KG1 (cell line): ENCODE results near the gene NEMF.
"Not testable (repeated sequence)": the region's sequence is repeated elsewhere in the genome, so short reads cannot be mapped to it uniquely, and the experiment has no call there.

Experiments used
- DNase-seq: peaks from one replicate; lab custom pipeline; 2025; lab: John Stamatoyannopoulos, UW

Gene NEMF

DNA sequence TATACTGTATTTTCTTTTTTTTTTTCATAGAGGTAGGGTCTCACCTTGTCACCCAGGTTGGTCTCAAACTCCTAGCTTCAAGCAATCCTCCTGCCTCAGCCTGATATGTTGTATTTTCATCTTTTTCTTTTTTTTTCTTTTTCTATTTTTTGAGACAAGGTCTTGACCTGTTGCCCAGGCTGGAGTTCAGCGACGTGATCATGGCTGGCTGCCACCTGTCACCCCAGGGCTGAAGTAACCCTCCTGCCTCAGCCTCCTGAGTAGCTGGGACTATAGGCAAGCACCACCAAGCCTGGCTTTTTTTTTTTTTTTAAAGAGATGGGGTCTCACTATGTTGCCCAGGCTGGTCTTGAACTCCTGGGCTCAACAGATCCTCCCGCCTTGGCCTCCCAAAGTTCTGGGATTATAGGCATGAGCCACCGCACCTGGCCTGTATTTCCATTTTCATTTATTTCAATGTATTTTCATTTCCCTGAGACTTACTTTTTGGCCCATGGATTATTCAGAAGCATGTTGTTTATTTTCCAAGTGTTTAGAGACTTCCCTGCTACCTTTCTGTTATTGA lies 24.1 kb upstream of the NEMF start:
- no peak for DNase-seq

DNA sequence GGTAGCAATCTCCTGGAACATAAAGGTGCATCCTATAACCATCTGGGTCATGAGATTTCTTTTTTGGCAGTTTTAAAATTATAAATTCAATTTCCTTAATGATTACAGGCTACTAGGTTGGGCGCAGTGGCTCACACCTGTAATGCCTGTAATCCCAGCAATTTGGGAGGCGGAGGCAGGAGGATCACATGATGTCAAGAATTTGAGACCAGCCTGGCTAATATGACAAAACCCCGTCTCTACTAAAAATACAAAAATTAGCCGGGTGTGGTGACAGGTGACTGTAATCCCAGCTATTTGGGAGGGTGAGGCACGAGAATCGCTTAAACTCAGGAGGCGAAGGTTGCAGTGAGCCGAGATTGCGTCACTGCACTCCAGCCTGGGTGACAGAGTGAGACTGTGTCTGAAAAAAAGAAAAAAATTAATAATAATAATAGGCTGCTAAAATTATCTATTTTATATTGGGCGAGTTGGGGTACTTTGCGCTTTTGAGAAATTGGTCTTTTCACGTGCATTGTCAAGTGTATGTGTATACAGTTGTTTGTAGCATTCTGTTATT lies 23.1 kb upstream of the NEMF start:
- no peak for DNase-seq

DNA sequence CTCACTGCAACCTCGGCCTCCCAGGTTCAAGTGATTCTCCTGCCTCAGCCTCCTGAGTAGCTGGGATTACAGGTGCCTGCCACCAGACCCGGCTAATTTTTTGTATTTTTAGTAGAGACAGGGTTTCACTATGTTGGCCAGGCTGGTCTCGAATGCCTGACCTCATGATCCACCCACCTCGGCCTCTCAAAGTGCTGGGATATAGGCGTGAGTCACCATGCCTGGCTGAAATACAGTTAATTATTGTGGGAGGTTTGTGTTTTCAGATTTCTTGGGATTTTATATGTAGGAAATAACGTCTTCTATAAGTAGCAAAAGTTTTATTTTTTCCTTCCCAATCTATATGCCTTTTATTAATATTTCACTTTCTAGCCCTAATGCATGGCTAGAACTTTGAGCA lies 21.0 kb upstream of the NEMF start:
- DNase-seq, result not testable (repeated sequence)

DNA sequence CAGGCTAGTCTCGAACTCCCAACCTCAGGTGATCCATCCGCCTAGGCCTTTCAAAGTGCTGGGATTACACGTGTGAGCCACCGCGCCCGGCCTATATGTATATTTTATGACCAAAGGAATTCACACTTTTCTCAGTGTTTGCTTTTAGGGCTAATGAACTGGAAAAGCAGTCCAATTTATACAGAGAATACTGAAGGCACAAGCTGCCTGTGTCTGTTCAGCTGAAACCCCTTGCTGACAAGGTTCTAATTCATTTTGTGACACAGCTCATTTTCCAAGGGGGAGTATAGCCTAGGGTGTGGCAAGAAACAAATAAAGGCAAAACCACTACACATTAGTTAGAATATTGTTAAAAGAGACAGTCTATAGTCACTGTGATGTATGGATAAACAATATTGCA lies 18.3 kb upstream of the NEMF start:
- DNase-seq, result no peak

DNA sequence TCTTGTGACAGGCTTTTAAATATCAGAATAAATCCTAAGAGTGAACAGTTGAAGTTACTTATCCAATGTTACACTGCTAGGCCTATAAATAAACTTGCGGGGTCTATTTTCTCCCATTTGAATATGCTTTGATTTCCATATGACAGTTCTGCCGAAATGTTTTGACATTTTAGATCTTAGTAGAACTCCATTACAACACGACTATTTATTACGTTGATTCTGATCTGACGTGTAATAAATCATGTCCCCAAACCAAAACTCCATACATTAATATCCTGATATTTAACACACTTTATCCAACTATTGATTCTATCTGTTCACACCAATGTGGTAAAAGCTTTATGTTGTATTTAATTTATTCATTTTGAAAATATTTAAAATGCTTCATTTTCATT lies 16.1 kb upstream of the NEMF start:
- no peak for DNase-seq

DNA sequence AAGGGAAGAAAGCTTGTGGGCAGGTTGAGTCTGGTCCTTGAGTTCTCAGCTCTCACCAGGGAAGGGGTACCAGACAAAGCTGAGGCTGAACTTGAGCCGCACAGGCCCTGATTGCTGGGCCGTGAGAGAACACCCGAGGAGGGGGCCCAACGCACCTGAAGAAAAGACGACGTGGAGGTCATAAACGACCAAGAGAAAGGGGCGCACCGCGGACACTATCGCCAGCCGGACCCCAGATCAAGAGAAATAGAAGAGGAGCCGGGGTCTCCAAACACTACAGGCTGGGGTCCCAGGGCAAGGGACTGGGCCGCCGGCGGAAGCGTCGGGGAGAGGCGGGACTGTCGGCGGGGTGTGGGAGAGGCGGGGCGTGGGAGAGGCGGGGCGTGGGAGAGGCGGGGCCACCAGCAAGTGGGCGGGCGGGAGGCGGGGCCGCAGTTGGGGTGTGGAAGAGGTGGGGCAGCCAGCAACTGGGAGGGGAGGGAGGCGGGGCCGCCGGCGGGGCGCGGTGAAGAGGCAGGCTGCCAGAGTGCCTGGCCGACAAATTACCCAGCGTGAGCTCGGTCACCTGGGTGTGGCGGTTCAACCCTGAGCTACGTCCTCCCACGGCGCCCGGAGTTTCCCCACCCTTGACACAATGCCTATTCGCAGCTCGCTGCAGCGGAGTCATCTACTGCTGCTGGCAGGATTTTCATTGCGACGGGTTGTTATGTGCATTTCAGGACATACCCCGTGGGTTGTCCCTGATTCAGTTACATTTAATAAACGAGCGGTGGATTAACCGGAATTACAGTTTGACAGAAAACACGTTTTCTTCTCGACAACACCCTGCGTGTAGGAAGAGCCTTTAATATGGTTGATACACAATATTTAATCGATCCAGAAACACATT lies 15.5 kb upstream of the NEMF start:
- DNase-seq, result peak; percentile 84

DNA sequence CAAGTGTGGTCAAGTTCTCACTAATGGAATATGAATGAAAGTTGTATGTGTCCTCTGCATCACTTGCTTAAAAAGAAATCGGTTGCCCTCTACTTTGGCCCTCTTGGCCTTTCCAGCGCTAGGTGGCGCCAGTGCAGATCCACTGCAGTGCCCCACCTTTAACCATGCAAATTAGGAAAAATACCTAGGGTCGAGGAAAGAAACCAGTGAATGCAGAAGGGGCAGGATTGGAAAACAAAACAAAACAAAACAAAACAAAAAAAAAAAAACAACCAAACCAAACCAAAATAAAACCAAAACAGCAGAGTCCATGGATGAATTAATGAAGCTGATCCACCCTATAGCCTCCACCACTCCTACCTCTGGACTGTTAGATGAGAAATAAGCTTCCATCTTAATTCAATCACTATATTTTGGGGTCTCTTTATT lies 12.9 kb upstream of the NEMF start:
- DNase-seq, result peak; percentile 67

DNA sequence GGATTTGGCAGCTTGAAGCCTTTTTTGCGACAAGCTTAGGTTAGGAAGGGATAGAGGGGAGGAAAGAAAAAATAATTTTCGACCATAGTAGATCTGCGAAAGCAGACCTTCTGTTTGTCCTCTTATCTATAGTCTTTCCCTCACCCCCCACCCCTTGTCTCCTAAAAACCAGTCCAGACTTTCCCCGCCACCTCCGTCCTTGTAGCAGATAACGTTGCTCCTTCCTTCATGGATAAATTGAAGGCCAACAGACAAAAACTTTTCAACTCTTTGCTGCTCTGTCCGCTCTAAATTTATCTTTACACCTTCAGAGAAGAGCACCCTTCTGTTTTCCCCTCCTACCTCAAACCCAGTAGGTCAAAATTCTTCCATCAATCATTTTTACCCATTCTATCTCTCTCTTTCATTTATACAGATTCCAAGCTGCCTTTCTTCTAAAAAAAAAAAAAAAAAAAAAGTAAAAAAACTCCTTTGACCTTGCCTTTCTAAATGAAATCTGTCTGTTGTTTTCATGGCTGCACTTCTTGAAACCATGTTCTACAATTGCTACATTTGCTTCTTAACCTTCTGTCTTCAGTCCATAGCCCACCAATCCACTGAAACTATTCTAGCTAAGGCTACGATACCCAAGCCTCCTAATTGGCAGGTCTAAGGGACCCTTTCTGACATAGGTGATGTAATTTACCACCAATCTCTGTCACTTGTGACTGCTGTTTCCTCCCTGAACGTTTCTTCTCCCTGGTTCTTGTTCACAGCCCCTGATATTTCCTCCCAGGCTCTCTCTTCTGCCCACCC lies 11.1 kb upstream of the NEMF start:
- DNase-seq, result no peak

DNA sequence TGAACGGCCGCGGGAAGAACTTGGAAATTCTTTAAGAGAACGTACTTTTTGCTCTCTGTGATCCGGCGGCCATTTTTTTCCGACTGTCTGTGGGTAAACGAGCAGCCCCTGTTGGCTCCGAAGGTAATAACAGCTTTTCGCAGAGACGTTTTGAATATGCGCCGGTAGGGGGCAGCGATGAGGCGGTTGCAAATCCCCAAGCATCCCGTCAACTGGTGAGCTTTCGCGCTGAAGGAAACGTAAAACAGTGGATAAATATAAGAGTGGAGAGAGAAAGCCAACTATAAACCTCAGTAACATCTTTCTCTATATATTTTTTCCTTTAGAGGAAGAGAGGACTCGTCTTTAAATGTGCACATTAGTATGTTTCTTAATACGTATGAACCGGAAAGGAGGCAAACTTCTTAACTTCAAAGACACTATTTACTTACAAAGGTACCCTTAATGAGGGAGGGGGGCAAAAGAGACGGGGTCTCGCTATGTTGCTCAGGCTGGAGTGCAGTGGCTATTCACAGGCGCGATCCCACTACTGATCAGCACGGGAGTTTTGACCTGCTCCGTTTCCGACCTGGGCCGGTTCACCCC lies 9.6 kb upstream of the NEMF start:
- peak; percentile 88 for DNase-seq

DNA sequence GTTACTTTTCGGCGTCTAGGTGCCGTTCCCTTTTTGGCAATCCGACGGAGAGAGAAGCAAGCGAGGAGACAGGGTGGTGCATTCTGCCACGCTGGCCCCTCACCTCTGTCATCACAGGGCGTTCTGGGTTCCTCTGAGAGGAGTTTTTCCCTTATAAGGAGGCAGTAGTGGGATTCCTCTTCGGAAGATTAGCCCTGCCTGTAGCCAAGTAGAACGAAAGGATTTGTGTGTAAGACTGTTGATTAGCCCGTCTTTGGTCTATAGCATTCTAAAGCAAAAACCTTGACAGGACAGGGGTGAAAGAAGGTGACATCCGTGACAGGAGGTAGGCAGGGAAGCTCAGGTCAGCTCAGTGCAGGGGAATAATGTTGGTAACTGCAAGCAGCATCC lies 9.1 kb upstream of the NEMF start:
- peak; percentile 88 for DNase-seq

DNA sequence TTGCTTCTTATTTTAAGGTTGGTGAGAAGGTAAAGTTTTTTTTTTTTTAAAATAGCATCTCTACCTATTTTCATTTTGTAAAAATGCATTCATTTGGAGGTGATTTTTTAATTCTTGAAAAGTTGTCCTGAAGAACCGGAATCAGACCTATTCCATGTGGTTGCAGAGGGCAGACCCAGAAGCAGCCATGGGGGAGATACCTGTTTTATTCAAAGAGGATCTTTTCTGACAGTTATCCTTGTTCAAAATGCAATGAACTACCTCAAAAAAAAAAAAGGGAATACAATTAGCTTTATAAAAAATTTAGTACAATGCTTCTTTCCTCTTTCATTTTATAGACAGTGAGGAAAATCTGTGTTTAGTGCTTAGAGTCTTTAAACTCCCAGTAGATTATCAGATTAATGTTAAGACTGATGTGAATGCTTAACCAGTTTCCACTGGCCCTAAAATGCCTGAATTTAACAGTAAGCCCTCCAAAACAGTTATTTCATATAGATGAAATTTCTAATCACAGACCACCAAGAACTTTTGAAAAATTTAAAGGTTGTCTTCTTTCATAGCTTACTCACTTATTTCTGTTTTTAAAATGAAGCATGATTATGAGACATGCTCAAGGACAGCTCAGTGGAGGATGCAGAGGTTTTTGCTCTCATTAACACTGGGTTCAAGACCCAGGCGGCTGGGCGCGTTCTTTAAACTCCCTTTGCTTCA lies 8.6 kb upstream of the NEMF start:
- no peak for DNase-seq

DNA sequence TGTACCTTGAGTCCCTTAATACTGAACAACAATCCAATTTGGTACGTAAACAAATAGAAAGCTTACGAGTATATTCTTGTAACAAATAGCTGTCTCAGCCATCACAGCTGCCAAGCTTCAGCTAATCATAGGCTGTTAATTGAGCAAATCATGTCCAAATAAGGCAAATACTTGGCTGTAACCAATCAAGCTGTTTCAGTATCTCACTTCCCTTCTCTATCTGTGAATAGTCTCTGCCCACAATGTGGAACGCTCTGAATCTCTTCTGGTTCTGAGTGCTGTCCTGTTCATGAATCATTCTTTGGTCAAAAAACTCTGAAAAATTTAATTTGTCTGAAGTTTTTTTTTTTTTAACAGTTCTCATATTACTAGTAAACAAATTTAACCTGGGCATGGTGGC lies 5.8 kb upstream of the NEMF start:
- DNase-seq, result no peak

DNA sequence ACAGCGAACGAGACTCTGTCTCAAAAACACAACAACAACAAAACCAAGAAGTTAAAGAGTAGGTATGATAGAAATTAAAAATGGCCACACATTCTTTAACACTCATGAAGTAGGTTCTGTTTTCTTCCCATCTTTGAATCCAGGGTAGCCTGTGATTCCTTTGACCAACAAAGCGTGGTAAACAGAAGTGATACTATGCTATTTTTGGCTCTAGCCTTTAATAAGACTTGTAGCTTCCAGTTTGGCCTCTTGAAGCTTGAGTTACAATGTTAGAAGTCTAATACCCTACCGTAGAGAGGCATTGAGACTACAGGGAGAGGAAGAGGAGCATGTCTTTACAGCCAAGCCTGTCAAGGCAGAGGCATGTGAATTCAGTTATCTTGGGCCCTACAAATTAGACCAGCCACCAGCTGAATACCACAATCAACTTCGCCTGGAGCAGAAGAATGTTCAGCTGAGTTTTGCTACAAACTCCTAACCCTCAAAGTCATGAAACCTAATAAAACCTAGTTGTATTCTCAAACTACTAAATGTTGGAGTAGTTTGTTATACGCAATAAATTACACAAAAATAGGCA lies 4.9 kb upstream of the NEMF start:
- no peak for DNase-seq

DNA sequence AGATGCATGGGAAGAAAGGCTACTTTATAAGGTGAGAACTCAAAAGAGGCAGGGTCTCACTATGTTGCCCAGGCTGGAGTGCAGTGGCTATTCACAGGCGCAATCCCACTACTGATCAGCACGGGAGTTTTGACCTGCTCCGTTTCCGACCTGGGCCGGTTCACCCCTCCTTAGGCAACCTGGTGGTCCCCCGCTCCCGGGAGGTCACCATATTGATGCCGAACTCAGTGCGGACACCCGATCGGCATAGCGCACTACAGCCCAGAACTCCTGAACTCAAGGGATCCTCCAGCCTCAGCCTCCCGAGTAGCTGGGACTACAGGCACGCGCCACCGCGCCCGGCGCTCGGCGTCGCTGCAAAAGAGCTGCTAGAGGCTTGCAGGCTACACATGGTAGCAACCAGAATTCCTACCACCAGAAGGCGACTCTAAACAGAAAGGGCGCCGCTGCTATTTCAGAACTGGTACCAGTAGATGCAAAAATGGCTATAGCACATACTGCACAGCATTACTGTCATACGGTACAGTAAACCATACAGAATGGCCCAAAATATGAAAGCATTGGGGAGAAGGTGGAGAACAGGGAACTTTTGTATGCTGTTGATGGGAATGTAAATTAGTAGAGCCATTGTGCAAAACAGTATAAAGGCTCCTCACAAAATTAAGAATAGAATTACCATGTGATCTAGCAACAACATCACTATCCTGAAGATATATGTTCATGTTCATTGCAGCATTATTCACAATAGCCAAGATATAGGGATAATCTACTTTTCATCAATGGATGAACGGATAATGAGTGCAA lies 1.2 kb upstream of the NEMF start:
- DNase-seq, result peak; percentile 47

DNA sequence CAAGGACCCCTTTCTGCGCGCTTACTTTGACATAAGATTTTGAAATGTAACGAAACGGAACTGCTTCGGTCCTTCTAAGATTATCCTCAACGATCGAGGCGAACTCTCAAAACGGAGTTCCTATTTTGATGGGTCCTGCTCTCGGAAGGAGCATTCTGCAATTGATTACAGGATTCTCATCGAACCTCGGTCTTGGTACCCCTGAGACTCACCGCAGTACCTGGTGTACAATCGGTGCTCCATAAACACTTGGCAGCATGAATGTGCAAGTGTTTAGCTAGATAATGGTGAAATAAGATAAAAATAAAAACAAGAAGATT lies 530 bp upstream of the NEMF start:
- DNase-seq, result no peak

DNA sequence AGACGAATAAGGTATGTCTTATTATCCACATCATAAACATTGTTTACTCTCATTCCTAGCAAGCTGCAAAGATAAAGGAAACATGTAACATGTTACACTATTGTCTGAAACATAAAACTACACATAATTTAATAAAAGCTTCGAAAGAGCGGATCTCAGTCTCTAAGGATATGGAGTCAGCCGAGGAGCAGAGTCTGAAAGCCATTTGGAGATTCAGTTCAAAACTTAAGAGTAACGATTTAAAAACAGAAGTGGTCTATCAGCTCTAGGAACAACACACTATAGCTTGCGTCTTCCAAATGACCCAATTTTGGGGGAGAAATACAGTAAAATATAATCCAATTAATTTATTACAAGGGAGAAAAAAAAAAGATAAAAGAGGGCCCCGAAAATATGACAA lies 775 bp downstream of the NEMF start:
- peak; percentile 22 for DNase-seq

DNA sequence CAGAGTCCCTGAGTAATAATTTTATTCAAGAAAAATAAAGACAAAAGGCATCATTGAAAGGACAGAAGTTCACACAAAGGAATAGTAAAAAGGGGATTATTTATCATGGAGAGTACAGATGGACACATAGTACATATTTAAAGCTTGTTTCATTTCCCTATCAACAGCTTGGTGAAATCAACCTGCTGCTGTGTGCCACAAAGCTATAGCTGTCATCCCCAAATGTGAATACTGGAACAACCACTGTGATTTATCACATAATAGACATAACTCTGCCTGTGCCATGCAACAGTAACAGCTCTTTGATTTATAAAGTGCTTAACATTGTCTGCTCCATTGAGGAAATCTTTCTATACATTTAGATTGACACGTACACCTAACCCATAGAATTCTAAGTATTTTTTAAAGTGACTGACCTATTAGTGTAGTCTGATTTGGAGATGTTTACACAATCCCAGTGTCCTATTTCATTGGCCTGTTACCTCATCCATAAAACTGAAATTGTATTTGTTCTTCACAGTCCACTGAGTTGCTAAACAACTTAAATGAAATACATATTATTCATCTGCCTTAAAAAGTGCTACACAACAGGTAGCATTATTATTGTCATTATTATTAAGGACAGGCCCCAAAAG lies 3.3 kb downstream of the NEMF start:
- DNase-seq, result no peak

DNA sequence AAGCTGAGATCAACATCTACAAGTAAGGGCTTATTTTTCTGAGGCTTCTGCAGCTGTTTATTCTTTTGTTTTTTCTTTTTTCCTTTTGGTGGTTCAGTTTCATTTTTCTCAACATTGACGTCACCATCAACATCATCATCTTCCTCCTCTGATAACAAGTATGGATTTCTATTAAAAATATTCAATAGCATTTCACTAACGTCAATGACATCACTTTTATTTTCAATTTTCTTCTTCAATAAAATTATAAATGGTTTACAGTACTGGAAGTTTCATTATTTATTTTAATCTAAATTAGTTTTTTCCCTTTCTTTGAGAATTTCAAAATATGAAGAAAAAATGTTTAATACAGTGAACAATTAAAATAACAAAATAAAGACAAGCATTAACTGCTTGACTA lies 23.9 kb downstream of the NEMF start:
- no peak for DNase-seq

DNA sequence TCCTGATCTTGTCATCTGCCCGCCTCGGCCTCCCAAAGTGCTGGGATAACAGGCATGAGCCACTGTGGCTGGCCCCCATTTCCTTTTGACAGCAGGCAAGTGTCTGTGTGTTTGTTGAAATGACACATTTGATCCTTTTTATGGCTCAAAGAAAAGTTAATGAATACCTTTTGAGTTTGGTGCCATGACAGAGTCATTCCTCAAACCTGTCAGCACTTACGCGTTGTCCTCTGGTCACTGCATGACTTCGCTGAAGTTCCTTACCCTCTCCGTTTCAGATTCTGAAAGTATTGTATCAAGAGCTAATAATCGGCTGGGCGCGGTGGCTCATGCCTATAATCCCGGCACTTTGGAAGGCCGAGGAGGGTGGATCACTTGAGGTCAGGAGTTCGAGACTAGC lies 32.4 kb downstream of the NEMF start:
- no peak for DNase-seq

DNA sequence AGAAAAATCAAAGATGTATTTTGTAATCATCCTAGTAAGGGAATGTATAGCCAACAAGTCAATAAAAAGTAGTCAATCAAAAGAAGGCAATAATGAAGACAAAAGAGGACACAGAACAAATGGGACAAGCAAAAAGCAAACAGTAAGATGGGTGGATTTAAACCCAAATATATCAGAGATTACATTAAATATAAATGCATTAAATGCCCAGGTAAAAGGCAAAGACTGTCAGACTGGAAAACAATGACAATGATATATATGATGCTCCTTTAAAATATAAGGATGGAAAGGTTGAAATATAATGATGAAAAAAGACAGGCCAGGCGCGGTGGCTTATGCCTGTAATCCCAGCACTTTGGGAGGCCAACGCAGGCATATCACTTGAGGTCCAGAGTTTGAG lies 35.7 kb downstream of the NEMF start:
- no peak for DNase-seq
